GM23338 (cell line): ENCODE measurements around the gene ATG4A.

Experiments used
- CTCF ChIP-seq, 2 experiments: fragments of 200-600 bp in 1 of 2; sonication (generic) in 1 of 2; conservative IDR thresholded peaks; 2 replicates each; pipeline versions ENCODE4 v1.5.1 to v1.6.1; 2016 to 2017; ENCODE audit warnings: antibody characterized with exemption in 2 of 2, low read depth in 2 of 2, mild to moderate bottlenecking in 2 of 2, moderate library complexity in 1 of 2
- EZH2phosphoT487 ChIP-seq: fragments of 200-600 bp; sonication (generic); IDR thresholded peaks from one replicate; pipeline ENCODE4 v1.8.1; 2018; ENCODE audit warnings: antibody characterized with exemption; ENCODE audit not compliant: unreplicated experiment
- POLR2AphosphoS5 ChIP-seq: IDR thresholded peaks from 2 replicates; pipeline ENCODE4 v1.6.1; 2016; ENCODE audit warnings: antibody characterized with exemption, low read depth
- TF ChIP-seq, protein P1 (sequence below): IDR thresholded peaks from one replicate; pipeline ENCODE4 v1.6.1; 2018; ENCODE audit warnings: antibody characterized with exemption; ENCODE audit not compliant: unreplicated experiment
- TF ChIP-seq, protein P2 (sequence below): IDR thresholded peaks from 2 replicates; pipeline ENCODE4 v1.6.1; 2016; ENCODE audit warnings: antibody characterized with exemption

DNA sequence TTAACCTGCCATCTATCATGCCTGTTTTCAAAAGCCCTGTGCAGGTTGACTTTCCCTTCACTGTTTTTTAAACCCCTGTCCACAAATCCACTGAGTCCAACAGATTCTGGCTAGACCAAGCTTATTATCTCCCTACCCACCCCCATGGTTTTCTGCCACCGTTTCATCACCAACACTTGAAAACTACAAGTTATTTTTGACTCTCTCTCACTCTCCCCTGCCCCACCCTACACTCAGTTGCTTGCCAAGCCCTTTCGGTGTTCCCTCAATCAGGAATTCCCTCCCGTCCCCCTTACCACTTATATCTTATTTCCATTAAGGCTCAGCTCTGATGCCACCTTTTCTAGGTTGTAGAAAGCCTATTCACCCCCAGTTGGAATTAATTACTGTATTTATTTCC lies 29.7 kb downstream of the ATG4A start:
- TF ChIP-seq, protein P1, sequence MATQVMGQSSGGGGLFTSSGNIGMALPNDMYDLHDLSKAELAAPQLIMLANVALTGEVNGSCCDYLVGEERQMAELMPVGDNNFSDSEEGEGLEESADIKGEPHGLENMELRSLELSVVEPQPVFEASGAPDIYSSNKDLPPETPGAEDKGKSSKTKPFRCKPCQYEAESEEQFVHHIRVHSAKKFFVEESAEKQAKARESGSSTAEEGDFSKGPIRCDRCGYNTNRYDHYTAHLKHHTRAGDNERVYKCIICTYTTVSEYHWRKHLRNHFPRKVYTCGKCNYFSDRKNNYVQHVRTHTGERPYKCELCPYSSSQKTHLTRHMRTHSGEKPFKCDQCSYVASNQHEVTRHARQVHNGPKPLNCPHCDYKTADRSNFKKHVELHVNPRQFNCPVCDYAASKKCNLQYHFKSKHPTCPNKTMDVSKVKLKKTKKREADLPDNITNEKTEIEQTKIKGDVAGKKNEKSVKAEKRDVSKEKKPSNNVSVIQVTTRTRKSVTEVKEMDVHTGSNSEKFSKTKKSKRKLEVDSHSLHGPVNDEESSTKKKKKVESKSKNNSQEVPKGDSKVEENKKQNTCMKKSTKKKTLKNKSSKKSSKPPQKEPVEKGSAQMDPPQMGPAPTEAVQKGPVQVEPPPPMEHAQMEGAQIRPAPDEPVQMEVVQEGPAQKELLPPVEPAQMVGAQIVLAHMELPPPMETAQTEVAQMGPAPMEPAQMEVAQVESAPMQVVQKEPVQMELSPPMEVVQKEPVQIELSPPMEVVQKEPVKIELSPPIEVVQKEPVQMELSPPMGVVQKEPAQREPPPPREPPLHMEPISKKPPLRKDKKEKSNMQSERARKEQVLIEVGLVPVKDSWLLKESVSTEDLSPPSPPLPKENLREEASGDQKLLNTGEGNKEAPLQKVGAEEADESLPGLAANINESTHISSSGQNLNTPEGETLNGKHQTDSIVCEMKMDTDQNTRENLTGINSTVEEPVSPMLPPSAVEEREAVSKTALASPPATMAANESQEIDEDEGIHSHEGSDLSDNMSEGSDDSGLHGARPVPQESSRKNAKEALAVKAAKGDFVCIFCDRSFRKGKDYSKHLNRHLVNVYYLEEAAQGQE = no peak
- TF ChIP-seq CTCF (conservative IDR thresholded peaks at IDR 0.05; ENCODE audit: low read depth in 2 of 2) (no peak), POLR2AphosphoS5 (no peak), EZH2phosphoT487 (no peak)
- TF ChIP-seq, protein P2, sequence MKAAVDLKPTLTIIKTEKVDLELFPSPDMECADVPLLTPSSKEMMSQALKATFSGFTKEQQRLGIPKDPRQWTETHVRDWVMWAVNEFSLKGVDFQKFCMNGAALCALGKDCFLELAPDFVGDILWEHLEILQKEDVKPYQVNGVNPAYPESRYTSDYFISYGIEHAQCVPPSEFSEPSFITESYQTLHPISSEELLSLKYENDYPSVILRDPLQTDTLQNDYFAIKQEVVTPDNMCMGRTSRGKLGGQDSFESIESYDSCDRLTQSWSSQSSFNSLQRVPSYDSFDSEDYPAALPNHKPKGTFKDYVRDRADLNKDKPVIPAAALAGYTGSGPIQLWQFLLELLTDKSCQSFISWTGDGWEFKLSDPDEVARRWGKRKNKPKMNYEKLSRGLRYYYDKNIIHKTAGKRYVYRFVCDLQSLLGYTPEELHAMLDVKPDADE = no peak
